ENCODE data around the gene MYMK.

MYMK gene

DNA sequence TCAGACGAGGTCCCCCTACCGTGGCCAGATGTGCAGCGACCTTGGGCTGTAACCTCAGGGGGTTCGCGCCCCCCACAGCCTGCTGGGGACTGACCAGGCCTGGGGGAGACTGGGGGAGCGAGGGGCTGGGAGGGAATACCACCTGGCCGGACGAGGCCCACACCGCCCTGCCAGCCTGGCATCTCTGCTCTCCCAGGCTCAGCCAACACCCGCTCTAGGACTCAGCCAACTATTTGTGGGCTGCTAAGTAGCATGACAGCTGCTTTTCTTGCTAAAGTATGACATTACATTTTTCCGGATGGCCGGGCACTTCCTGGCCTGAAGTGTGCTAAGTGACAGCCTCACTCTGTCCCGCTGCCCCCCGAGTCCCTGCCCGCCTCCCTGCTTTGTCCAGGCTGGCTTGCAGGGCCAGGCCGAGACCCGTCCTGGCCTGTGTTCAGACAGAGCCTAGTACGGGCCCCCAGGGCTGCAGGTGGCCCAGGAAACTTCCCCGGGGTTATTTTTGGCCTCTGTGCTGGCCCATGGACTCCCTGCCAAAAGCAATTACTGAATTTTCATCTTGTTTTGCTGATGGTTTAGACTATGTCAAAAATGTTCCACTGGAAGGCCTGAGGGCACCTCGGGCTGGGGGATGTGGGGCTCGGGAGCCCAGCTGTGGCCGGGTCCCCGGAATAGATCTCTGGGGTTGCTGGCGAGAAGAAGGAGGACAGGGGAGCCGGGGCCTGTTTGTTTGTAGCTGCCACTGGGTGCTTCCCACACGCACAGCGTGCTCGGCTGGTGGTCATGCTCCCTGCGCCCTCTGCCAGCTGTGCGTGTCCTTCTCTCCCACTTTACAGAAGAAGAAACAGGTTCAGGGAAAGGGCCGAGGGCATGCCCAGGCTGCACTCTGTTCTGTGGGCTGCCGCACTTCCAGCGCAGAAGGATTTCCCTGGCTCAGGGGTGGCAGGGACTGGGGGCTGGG, 32.4 kb downstream of the MYMK start:
- Histone ChIP-seq H2AFZ (ENCODE audit: low read depth, low read length) (no peak overlapping the region), H3K9ac (ENCODE audit: low read length) (no peak overlapping the region), H3K79me2 (ENCODE audit: low read length) (no peaks in the 10 kb centered on the region), H4K20me1 (ENCODE audit: insufficient read depth, low read length) (no peaks in the 10 kb centered on the region), H3K36me3 (replicated peaks; ENCODE audit: low read depth, low read length) (no peaks in the 10 kb centered on the region), H3K27ac (ENCODE audit: low read length) (no peak overlapping the region), H3K9me3 (ENCODE audit: insufficient read depth, low read length) (no peaks in the 10 kb centered on the region), H3K4me3 (ENCODE audit: low read length) (no peak overlapping the region), H3K27me3 (ENCODE audit: low read depth, low read length) (peaks cover 13% of the 10 kb centered on the region), H3K4me2 (ENCODE audit: low read length) (no peak overlapping the region), H3K4me1 (ENCODE audit: low read length) (no peaks in the 10 kb centered on the region)
- TF ChIP-seq EZH2phosphoT487 (IDR thresholded peaks at IDR 0.05; ENCODE audit: low read depth), result no peak
- TF ChIP-seq, protein P1, sequence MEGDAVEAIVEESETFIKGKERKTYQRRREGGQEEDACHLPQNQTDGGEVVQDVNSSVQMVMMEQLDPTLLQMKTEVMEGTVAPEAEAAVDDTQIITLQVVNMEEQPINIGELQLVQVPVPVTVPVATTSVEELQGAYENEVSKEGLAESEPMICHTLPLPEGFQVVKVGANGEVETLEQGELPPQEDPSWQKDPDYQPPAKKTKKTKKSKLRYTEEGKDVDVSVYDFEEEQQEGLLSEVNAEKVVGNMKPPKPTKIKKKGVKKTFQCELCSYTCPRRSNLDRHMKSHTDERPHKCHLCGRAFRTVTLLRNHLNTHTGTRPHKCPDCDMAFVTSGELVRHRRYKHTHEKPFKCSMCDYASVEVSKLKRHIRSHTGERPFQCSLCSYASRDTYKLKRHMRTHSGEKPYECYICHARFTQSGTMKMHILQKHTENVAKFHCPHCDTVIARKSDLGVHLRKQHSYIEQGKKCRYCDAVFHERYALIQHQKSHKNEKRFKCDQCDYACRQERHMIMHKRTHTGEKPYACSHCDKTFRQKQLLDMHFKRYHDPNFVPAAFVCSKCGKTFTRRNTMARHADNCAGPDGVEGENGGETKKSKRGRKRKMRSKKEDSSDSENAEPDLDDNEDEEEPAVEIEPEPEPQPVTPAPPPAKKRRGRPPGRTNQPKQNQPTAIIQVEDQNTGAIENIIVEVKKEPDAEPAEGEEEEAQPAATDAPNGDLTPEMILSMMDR (IDR thresholded peaks at IDR 0.05; ENCODE audit: low read depth, low read length), result no peak

DNA sequence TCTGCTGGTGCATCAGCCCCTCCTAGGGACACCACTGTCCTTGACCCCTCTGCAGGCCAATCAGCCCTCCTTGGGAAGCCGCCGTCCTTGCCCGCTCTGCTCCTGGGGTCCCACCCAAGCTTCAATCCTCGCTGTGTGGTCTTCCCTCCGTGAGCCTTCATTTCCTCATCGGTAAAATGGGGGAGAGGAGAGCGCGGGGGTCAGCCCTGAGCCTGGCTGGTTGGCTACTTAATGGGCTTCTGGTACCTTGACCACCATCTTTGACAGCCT, 33.2 kb downstream of the MYMK start:
- Histone ChIP-seq H3K4me2 (ENCODE audit: low read length) (no peak overlapping the region), H3K27ac (ENCODE audit: low read length) (no peak overlapping the region), H3K27me3 (ENCODE audit: low read depth, low read length) (peaks cover 13% of the 10 kb centered on the region), H3K4me1 (ENCODE audit: low read length) (no peaks in the 10 kb centered on the region), H2AFZ (ENCODE audit: low read depth, low read length) (no peak overlapping the region), H3K79me2 (ENCODE audit: low read length) (no peaks in the 10 kb centered on the region), H3K36me3 (replicated peaks; ENCODE audit: low read depth, low read length) (no peaks in the 10 kb centered on the region), H3K9ac (ENCODE audit: low read length) (no peak overlapping the region), H3K4me3 (ENCODE audit: low read length) (no peak overlapping the region), H3K9me3 (ENCODE audit: insufficient read depth, low read length) (no peaks in the 10 kb centered on the region), H4K20me1 (ENCODE audit: insufficient read depth, low read length) (no peaks in the 10 kb centered on the region)
- TF ChIP-seq, protein P1 (IDR thresholded peaks at IDR 0.05; ENCODE audit: low read depth, low read length), result no peak
- TF ChIP-seq EZH2phosphoT487 (IDR thresholded peaks at IDR 0.05; ENCODE audit: low read depth), result no peak

DNA sequence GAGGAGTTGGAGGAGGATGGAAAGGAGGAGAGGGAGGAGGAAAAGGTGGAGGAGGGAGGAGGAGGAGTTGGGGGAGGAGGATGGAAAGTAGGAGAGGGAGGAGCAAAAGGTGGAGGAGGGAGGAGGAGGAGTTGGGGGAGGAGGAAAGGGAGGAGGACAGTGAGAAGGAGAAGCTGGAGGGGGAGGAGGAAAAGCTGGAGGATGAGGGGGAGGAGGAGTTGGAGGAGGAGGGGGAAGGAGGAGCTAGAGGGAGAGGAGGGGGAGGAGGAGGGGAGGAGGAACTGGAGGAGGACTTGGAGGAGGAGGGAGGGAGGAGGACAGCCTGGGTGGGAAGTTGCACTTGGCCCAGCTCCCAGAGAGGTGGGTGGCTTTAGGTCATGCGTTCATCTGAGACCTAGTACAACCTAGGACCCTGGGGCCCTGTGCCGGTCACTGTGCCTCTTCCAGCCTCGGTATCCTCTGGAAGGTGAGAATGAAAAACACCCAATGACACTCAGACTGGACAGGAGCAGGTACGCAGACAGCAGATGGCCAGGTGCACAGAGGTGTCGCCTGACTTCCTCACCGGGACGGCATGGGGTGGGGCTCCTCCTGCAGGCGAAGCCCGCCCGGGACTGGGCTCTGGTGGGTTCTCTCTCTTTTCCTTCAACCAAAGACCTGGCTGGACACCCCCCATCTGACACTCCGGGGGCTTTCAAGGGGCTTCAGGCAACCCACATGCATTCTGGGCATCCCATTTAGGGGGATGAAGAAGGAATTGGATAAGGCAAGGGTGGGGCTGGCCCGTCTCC, 33.7 kb downstream of the MYMK start:
- Histone ChIP-seq H3K9ac (ENCODE audit: low read length) (no peak overlapping the region), H3K27me3 (ENCODE audit: low read depth, low read length) (peaks cover 13% of the 10 kb centered on the region), H3K9me3 (ENCODE audit: insufficient read depth, low read length) (no peaks in the 10 kb centered on the region), H2AFZ (ENCODE audit: low read depth, low read length) (no peak overlapping the region), H3K36me3 (replicated peaks; ENCODE audit: low read depth, low read length) (no peaks in the 10 kb centered on the region), H3K79me2 (ENCODE audit: low read length) (no peaks in the 10 kb centered on the region), H3K4me1 (ENCODE audit: low read length) (peaks cover 2% of the 10 kb centered on the region), H3K27ac (ENCODE audit: low read length) (no peak overlapping the region), H4K20me1 (ENCODE audit: insufficient read depth, low read length) (no peaks in the 10 kb centered on the region), H3K4me2 (ENCODE audit: low read length) (no peak overlapping the region), H3K4me3 (ENCODE audit: low read length) (no peak overlapping the region)
- no peak for TF ChIP-seq EZH2phosphoT487 (IDR thresholded peaks at IDR 0.05; ENCODE audit: low read depth)
- TF ChIP-seq, protein P1 (IDR thresholded peaks at IDR 0.05; ENCODE audit: low read depth, low read length), result no peak

DNA sequence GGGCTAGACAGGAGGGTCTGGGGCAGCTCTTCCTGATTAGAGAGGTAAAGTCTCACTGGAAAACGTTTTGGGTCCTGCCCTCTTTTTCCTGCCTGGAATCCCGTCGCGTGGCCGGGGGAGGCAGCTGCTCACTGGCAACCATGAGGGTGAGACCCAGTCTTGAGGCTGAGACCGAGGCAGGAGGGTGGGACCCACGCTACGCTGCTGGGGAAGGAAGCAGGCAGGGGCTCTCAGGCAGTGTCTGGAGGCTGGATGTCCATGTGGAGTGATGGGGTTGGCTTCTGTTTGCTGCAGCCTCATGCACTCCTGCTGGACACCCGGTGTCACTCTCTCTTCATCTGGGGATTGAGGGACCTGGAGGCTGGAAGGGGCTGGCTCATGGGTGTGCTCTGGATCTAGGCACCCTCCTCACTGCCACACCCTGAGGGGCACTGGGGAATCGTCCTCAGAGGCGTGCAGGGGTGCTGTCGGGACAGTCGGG, 34.5 kb downstream of the MYMK start:
- Histone ChIP-seq H3K4me3 (ENCODE audit: low read length) (no peak overlapping the region), H3K9me3 (ENCODE audit: insufficient read depth, low read length) (no peaks in the 10 kb centered on the region), H3K4me1 (ENCODE audit: low read length) (peaks cover 8% of the 10 kb centered on the region), H3K36me3 (replicated peaks; ENCODE audit: low read depth, low read length) (no peaks in the 10 kb centered on the region), H4K20me1 (ENCODE audit: insufficient read depth, low read length) (no peaks in the 10 kb centered on the region), H3K27me3 (ENCODE audit: low read depth, low read length) (peaks cover 13% of the 10 kb centered on the region), H3K27ac (ENCODE audit: low read length) (no peak overlapping the region), H3K4me2 (ENCODE audit: low read length) (no peak overlapping the region), H3K9ac (ENCODE audit: low read length) (no peak overlapping the region), H2AFZ (ENCODE audit: low read depth, low read length) (no peak overlapping the region), H3K79me2 (ENCODE audit: low read length) (no peaks in the 10 kb centered on the region)
- TF ChIP-seq EZH2phosphoT487 (IDR thresholded peaks at IDR 0.05; ENCODE audit: low read depth), result no peak
- TF ChIP-seq, protein P1 (IDR thresholded peaks at IDR 0.05; ENCODE audit: low read depth, low read length), result no peak
